CD4-positive, alpha-beta T cell treated with Interleukin-15 for 4 hours (primary cell): Measurements from ENCODE around the gene ISLR2.
"Not testable (repeated sequence)": the region's sequence is repeated elsewhere in the genome, so short reads cannot be mapped to it uniquely, and the experiment has no call there.

Experiments
- DNase-seq: peaks from one replicate; pipeline ENCODE4 v3.0.0-alpha.2; 2020; ENCODE audit warnings: low spot score

Gene ISLR2

GRCh38 chr15:74130155-74130848, at the start of gene ISLR2:
ISLR2 (plus strand) TSS chr15:74130586; CDS start chr15:74132755, 2,169 bp downstream.
- DNase-seq = no peak

- not testable (repeated sequence) for DNase-seq
These were observed 47.9 kb upstream of the ISLR2 start, which contains the start of gene GOLGA6A for GRCh38 chr15:74082450-74082849. GOLGA6A (minus strand) TSS chr15:74082550; CDS start chr15:74082509, 41 bp downstream.

GRCh38 chr15:74094567-74094966, 35.8 kb upstream of the ISLR2 start:
- DNase-seq = not testable (repeated sequence)

GRCh38 chr15:74095610-74096009, 34.8 kb upstream of the ISLR2 start:
- not testable (repeated sequence) for DNase-seq

- DNase-seq = not testable (repeated sequence)
These were observed 33.5 kb upstream of the ISLR2 start for GRCh38 chr15:74096753-74097474.

- DNase-seq = peak; percentile 58
These were observed 30.2 kb upstream of the ISLR2 start for GRCh38 chr15:74099963-74100733.

GRCh38 chr15:74108111-74108510, 22.3 kb upstream of the ISLR2 start:
- no peak for DNase-seq

- not testable (repeated sequence) for DNase-seq
These were observed 21.8 kb upstream of the ISLR2 start for GRCh38 chr15:74108611-74109010.

- DNase-seq = no peak
These were observed 20.7 kb upstream of the ISLR2 start for GRCh38 chr15:74109713-74110112.

- DNase-seq = no peak
These were observed 10.0 kb upstream of the ISLR2 start for GRCh38 chr15:74120426-74120825.

- DNase-seq = no peak
These were observed 9.3 kb upstream of the ISLR2 start for GRCh38 chr15:74121039-74121438.

- DNase-seq = no peak
These were observed 8.5 kb upstream of the ISLR2 start for GRCh38 chr15:74121858-74122257.

GRCh38 chr15:74122403-74123130, 7.8 kb upstream of the ISLR2 start:
- DNase-seq = no peak

- no peak for DNase-seq
These were observed 7.3 kb upstream of the ISLR2 start for GRCh38 chr15:74123131-74123429.

- DNase-seq = no peak
These were observed 6.7 kb upstream of the ISLR2 start for GRCh38 chr15:74123658-74124057.

- DNase-seq = no peak
These were observed 6.2 kb upstream of the ISLR2 start for GRCh38 chr15:74124196-74124595.

- no peak for DNase-seq
These were observed 5.6 kb upstream of the ISLR2 start for GRCh38 chr15:74124759-74125158.

GRCh38 chr15:74127255-74127953, 3.0 kb upstream of the ISLR2 start:
- peak; percentile 77 for DNase-seq

GRCh38 chr15:74127954-74128784, 2.2 kb upstream of the ISLR2 start:
- no peak for DNase-seq

GRCh38 chr15:74128785-74129585, 1.4 kb upstream of the ISLR2 start:
- no peak for DNase-seq
